Measurements from ENCODE around the gene THRB. TPM values are rescaled to one million over a fixed set of nuclear protein-coding genes. Genes with fewer than 3 reads are reported as not detected.

The THRB gene
- polyA plus RNA-seq, 1 of the 3 experiments (the other 2 are of a cell fraction), result 0.02 TPM

DNA sequence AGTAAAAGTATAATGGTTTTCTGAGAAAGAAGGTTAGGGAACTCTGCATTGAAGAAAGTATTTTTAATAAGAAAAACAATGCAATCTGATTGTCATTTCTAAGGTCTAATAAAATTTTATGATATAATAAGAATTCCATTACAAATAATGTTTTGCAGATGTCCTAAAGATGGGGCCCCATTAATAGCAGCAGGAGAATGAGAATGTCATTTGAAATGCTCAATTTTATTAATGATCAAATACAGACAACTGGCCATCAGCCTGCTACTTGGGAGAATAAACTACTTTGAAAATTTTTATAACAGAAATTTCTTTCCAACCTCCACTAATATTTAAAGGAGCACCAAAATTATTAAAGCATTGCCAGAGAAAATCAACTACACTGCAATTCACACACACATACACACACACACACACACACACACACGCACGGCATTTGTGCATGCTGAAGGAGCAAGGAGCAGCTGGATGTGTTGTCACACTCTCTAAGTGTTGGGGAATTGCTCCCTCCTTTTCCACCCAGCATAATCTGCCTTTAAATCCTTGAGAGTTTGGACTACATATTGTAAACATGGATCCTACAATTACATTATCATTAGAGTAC is 109.5 kb downstream of the THRB start (continued):
- TF ChIP-seq, protein P1, sequence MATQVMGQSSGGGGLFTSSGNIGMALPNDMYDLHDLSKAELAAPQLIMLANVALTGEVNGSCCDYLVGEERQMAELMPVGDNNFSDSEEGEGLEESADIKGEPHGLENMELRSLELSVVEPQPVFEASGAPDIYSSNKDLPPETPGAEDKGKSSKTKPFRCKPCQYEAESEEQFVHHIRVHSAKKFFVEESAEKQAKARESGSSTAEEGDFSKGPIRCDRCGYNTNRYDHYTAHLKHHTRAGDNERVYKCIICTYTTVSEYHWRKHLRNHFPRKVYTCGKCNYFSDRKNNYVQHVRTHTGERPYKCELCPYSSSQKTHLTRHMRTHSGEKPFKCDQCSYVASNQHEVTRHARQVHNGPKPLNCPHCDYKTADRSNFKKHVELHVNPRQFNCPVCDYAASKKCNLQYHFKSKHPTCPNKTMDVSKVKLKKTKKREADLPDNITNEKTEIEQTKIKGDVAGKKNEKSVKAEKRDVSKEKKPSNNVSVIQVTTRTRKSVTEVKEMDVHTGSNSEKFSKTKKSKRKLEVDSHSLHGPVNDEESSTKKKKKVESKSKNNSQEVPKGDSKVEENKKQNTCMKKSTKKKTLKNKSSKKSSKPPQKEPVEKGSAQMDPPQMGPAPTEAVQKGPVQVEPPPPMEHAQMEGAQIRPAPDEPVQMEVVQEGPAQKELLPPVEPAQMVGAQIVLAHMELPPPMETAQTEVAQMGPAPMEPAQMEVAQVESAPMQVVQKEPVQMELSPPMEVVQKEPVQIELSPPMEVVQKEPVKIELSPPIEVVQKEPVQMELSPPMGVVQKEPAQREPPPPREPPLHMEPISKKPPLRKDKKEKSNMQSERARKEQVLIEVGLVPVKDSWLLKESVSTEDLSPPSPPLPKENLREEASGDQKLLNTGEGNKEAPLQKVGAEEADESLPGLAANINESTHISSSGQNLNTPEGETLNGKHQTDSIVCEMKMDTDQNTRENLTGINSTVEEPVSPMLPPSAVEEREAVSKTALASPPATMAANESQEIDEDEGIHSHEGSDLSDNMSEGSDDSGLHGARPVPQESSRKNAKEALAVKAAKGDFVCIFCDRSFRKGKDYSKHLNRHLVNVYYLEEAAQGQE (IDR thresholded peaks at IDR 0.05; ENCODE audit: low read depth, low read length), result no peak
- TF ChIP-seq GATA2 (CRISPR knock-in tag; IDR thresholded peaks at IDR 0.05), result no peak
- TF ChIP-seq RCOR1 (IDR thresholded peaks at IDR 0.05; ENCODE audit: low read length), result no peak
- TF ChIP-seq MEF2A (IDR thresholded peaks at IDR 0.05; ENCODE audit: borderline replicate concordance, low read depth), result no peak
- TF ChIP-seq GABPA (IDR thresholded peaks at IDR 0.05; ENCODE audit: low read depth), result no peak
- no peak for TF ChIP-seq CHD2 (IDR thresholded peaks at IDR 0.05; ENCODE audit: low read length, partially characterized antibody)
- TF ChIP-seq TCF12 (IDR thresholded peaks at IDR 0.05), result no peak
- no peak for TF ChIP-seq FOXM1 (IDR thresholded peaks at IDR 0.05; ENCODE audit: low read depth)

DNA sequence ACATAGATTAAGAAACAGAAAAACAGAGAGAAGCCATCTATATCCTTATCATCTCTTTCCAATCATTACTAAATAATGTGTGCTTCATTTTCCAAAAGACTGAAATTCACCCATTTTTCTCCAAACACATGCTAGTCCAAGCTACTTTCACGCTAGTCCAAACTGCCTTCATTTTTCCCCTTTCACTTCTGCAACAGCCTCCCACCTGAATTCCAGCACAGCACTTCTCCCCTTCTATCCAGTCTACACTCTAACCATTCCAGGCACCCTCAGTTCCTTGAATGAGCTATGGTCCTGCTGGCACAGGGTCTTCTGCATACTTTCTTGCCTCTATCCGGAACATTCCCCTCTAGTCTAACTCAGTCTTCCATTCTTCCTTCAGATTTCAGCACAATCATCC is 112.0 kb downstream of the THRB start:
- Histone ChIP-seq H3K36me3 (replicated peaks in 1 of 2; ENCODE audit: control insufficient read depth in 1 of 2, insufficient read depth in 2 of 2, low read length in 1 of 2) (no peaks in the 10 kb centered on the region), H3K4me1 (ENCODE audit: control insufficient read depth in 1 of 2, insufficient read depth in 2 of 2, low read depth in 1 of 2, low read length in 1 of 2) (no peaks in the 10 kb centered on the region; a peak in 1 of 4 replicates), H3K4me2 (no peak overlapping the region), H2AFZ (ENCODE audit: low read depth) (no peak overlapping the region), H3F3A (replicated peaks; ENCODE audit: insufficient read depth) (no peaks in the 10 kb centered on the region), H3K9ac (no peak overlapping the region), H3K4me3 (ENCODE audit: low read depth in 2 of 2, low read length in 1 of 2) (no peak overlapping the region), H3K79me2 (ENCODE audit: insufficient read depth) (no peaks in the 10 kb centered on the region), H3K27ac (ENCODE audit: low read depth in 2 of 2, low read length in 1 of 2) (no peak overlapping the region), H4K20me1 (ENCODE audit: insufficient read depth) (no peaks in the 10 kb centered on the region), H3K9me3 (no peaks in the 10 kb centered on the region), H3K27me3 (ENCODE audit: insufficient read depth) (no peaks in the 10 kb centered on the region), H3K9me2 (no peaks in the 10 kb centered on the region)
- DNase-seq, result no peak
- CTCF ChIA-PET, result no interaction called here
- POLR2A ChIA-PET, result no interaction called here
- no peak for TF ChIP-seq NRF1 (IDR thresholded peaks at IDR 0.05; ENCODE audit: low read depth, low read length)
- TF ChIP-seq FOXJ3 (CRISPR knock-in tag; IDR thresholded peaks at IDR 0.05), result no peak
- no peak for TF ChIP-seq EP300 (IDR thresholded peaks at IDR 0.05; ENCODE audit: borderline replicate concordance in 1 of 2, low read depth in 1 of 2, low read length in 1 of 2)
- TF ChIP-seq FOSL2 (IDR thresholded peaks at IDR 0.05; ENCODE audit: borderline replicate concordance, low read depth), result no peak
- no peak for TF ChIP-seq EZH2phosphoT487 (IDR thresholded peaks at IDR 0.05; ENCODE audit: borderline replicate concordance, low read depth)
- TF ChIP-seq RFX5 (IDR thresholded peaks at IDR 0.05; ENCODE audit: low read length), result no peak
- no peak for TF ChIP-seq TEAD4 (IDR thresholded peaks at IDR 0.05; ENCODE audit: borderline replicate concordance, insufficient read depth)
- no peak for TF ChIP-seq RCOR1 (IDR thresholded peaks at IDR 0.05; ENCODE audit: low read length)
- TF ChIP-seq, protein P2, sequence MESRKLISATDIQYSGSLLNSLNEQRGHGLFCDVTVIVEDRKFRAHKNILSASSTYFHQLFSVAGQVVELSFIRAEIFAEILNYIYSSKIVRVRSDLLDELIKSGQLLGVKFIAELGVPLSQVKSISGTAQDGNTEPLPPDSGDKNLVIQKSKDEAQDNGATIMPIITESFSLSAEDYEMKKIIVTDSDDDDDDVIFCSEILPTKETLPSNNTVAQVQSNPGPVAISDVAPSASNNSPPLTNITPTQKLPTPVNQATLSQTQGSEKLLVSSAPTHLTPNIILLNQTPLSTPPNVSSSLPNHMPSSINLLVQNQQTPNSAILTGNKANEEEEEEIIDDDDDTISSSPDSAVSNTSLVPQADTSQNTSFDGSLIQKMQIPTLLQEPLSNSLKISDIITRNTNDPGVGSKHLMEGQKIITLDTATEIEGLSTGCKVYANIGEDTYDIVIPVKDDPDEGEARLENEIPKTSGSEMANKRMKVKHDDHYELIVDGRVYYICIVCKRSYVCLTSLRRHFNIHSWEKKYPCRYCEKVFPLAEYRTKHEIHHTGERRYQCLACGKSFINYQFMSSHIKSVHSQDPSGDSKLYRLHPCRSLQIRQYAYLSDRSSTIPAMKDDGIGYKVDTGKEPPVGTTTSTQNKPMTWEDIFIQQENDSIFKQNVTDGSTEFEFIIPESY (IDR thresholded peaks at IDR 0.05; ENCODE audit: borderline replicate concordance, low read depth), result no peak
- TF ChIP-seq, protein P3, sequence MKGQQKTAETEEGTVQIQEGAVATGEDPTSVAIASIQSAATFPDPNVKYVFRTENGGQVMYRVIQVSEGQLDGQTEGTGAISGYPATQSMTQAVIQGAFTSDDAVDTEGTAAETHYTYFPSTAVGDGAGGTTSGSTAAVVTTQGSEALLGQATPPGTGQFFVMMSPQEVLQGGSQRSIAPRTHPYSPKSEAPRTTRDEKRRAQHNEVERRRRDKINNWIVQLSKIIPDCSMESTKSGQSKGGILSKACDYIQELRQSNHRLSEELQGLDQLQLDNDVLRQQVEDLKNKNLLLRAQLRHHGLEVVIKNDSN (IDR thresholded peaks at IDR 0.05; ENCODE audit: borderline replicate concordance, low read depth), result no peak
- TF ChIP-seq, protein P4, sequence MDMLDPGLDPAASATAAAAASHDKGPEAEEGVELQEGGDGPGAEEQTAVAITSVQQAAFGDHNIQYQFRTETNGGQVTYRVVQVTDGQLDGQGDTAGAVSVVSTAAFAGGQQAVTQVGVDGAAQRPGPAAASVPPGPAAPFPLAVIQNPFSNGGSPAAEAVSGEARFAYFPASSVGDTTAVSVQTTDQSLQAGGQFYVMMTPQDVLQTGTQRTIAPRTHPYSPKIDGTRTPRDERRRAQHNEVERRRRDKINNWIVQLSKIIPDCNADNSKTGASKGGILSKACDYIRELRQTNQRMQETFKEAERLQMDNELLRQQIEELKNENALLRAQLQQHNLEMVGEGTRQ (IDR thresholded peaks at IDR 0.05; ENCODE audit: borderline replicate concordance, low read depth, low read length), result no peak
- no peak for TF ChIP-seq NFIC (IDR thresholded peaks at IDR 0.05; ENCODE audit: borderline replicate concordance)
- TF ChIP-seq, protein P5, sequence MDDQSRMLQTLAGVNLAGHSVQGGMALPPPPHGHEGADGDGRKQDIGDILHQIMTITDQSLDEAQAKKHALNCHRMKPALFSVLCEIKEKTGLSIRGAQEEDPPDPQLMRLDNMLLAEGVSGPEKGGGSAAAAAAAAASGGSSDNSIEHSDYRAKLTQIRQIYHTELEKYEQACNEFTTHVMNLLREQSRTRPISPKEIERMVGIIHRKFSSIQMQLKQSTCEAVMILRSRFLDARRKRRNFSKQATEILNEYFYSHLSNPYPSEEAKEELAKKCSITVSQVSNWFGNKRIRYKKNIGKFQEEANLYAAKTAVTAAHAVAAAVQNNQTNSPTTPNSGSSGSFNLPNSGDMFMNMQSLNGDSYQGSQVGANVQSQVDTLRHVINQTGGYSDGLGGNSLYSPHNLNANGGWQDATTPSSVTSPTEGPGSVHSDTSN (IDR thresholded peaks at IDR 0.05), result no peak
- TF ChIP-seq TAF1 (IDR thresholded peaks at IDR 0.05; ENCODE audit: borderline replicate concordance, low read depth, low read length), result no peak
- no peak for TF ChIP-seq ELF1 (IDR thresholded peaks at IDR 0.05)
- no peak for TF ChIP-seq FOXM1 (IDR thresholded peaks at IDR 0.05; ENCODE audit: low read depth)
- TF ChIP-seq, protein P6, sequence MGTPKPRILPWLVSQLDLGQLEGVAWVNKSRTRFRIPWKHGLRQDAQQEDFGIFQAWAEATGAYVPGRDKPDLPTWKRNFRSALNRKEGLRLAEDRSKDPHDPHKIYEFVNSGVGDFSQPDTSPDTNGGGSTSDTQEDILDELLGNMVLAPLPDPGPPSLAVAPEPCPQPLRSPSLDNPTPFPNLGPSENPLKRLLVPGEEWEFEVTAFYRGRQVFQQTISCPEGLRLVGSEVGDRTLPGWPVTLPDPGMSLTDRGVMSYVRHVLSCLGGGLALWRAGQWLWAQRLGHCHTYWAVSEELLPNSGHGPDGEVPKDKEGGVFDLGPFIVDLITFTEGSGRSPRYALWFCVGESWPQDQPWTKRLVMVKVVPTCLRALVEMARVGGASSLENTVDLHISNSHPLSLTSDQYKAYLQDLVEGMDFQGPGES (IDR thresholded peaks at IDR 0.05; ENCODE audit: low read depth, low read length), result no peak
- WGBS (ENCODE audit: low lambda C conversion rate), result 83% methylated on average over 2 of the region's 2 CpGs
